Peyer's patch (tissue), 4 donors: ENCODE data around the gene SPARCL1. TPM values are rescaled to one million over a fixed set of nuclear protein-coding genes. Genes with fewer than 3 reads are reported as not detected.

Experiments
- DNase-seq, 3 donors: peaks; one replicate each; pipeline ENCODE4 v3.0.0-alpha.2; 2017 to 2019
- H3K27ac ChIP-seq, 4 donors: fragments of 200-600 bp; sonication (generic); one replicate each; pipeline ENCODE4 v1.5.1; 2016 to 2019
- H3K27me3 ChIP-seq, 2 donors: fragments of 200-600 bp; sonication (generic); one replicate each; pipeline ENCODE4 v1.5.1; 2019
- H3K36me3 ChIP-seq, 3 donors: fragments of 200-600 bp; sonication (generic); one replicate each; pipeline ENCODE4 v1.5.1; 2016 to 2019
- H3K4me1 ChIP-seq, 4 donors: fragments of 200-600 bp; sonication (generic); one replicate each; pipeline ENCODE4 v1.5.1; 2016 to 2019
- H3K4me3 ChIP-seq, 4 donors: fragments of 200-600 bp; sonication (generic); 1 replicate in 3 of 4; 2 replicates in 1 of 4; pipeline ENCODE4 v1.5.1; 2016 to 2019; ENCODE audit warnings: mild to moderate bottlenecking in 1 of 4
- H3K9me3 ChIP-seq, 4 donors: fragments of 200-600 bp; sonication (generic); one replicate each; pipeline ENCODE4 v1.5.1; 2016 to 2019; ENCODE audit warnings: mild to moderate bottlenecking in 1 of 4
- POLR2A ChIP-seq, 2 donors: fragments of 450-650 bp; IDR thresholded peaks; one replicate each; pipeline ENCODE4 v1.5.1; 2017; ENCODE audit warnings: antibody characterized with exemption in 2 of 2, mild to moderate bottlenecking in 2 of 2, moderate library complexity in 2 of 2
- total RNA-seq, 4 donors: library from RNA; depleted of rRNA; stranded (reverse); fragments of >200 nt; gene quantifications; one replicate each; pipeline ENCODE4 v1.1.0, GENCODE V29; 2016
- TF ChIP-seq, protein P1 (sequence below), 6 experiments: fragments of 450-650 bp in 4 of 6; fragments of 200-600 bp in 2 of 6; sonication (generic) in 1 of 6; IDR thresholded peaks; one replicate each; pipeline ENCODE4 v1.5.1; 2017 to 2019; ENCODE audit warnings: antibody characterized with exemption in 6 of 6, mild to moderate bottlenecking in 3 of 6, moderate library complexity in 1 of 6

The SPARCL1 gene
- total RNA-seq, 4 donors from 2014 or later = 37.1 to 120 (median 117) TPM

DNA sequence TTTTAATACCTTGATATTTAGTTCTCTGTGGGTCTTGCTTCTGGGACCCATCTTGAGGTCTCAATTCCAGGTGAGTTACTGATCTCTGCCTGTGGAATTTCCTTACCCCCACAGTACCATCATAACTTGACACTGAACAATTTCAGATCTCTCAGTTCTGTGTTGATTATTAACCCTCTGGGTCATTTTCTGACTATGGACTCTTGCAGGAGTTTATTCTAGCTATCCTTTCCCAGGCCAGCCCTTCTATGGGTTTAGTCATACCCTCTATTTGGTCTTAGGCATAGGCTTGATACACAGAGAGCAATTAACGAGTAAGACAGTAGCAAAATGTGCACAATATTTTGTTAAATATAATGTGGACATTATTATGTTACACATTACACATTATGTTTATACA is 3.7 kb upstream of the SPARCL1 start:
- TF ChIP-seq POLR2A (IDR thresholded peaks at IDR 0.05) = no peak
- TF ChIP-seq, protein P1, sequence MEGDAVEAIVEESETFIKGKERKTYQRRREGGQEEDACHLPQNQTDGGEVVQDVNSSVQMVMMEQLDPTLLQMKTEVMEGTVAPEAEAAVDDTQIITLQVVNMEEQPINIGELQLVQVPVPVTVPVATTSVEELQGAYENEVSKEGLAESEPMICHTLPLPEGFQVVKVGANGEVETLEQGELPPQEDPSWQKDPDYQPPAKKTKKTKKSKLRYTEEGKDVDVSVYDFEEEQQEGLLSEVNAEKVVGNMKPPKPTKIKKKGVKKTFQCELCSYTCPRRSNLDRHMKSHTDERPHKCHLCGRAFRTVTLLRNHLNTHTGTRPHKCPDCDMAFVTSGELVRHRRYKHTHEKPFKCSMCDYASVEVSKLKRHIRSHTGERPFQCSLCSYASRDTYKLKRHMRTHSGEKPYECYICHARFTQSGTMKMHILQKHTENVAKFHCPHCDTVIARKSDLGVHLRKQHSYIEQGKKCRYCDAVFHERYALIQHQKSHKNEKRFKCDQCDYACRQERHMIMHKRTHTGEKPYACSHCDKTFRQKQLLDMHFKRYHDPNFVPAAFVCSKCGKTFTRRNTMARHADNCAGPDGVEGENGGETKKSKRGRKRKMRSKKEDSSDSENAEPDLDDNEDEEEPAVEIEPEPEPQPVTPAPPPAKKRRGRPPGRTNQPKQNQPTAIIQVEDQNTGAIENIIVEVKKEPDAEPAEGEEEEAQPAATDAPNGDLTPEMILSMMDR (IDR thresholded peaks at IDR 0.05) = no peak
- Histone ChIP-seq H3K27ac (peak overlapping the region in 1 of 4 donors; percentile 81), H3K4me3 (no peak overlapping the region), H3K36me3 (no peaks in the 10 kb centered on the region), H3K9me3 (no peaks in the 10 kb centered on the region), H3K27me3 (no peaks in the 10 kb centered on the region), H3K4me1 (no peaks in the 10 kb centered on the region)
- no peak for DNase-seq

DNA sequence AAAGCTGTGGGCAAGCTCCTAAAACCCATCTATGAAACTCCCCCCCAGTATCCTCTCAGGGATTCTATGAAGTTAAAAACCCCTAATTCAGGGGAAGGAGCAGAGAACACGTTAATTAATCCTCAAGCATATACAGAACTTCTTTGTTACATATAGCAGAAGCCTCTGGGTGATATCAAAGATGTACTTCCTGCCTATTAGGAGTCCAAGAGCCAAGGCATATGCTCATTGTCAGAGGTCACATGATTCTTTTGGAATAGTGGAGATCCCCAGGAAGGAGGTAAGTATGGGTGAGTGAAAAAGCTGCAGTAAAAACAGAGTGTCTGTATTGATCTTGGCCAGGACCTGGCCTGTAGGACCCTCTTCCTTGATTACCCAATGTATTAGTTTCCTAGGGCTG is 2.9 kb upstream of the SPARCL1 start:
- Histone ChIP-seq H3K36me3 (no peaks in the 10 kb centered on the region), H3K4me1 (no peaks in the 10 kb centered on the region), H3K4me3 (no peak overlapping the region), H3K9me3 (no peaks in the 10 kb centered on the region), H3K27me3 (no peaks in the 10 kb centered on the region), H3K27ac (peak overlapping the region in 2 of 4 donors; percentile 1 to 81)
- no peak for DNase-seq
- TF ChIP-seq, protein P1 (IDR thresholded peaks at IDR 0.05) = no peak
- TF ChIP-seq POLR2A (IDR thresholded peaks at IDR 0.05) = no peak

DNA sequence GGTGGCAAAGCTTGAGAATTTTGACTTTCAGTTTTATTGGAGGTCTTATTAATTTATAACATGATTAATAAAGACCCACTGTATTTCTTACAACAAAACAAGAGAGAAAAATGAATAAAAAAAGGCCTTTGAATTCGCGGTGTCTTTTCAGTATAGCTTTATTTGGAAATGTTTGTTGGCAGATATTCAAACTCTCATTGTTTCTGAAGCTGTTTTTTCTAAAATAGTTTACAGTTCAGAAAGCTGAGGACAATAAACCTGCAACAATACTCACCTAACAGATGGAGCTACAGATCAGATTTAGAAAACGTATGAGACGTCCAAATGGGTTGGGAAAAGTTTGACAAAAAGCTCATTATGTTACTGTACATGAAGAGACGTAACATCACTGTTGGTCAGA is 2.4 kb upstream of the SPARCL1 start:
- Histone ChIP-seq H3K4me3 (no peak overlapping the region), H3K36me3 (no peaks in the 10 kb centered on the region), H3K9me3 (no peaks in the 10 kb centered on the region), H3K27me3 (no peaks in the 10 kb centered on the region), H3K4me1 (no peaks in the 10 kb centered on the region), H3K27ac (peak overlapping the region in 2 of 4 donors; percentile 14 to 81)
- TF ChIP-seq, protein P1 (IDR thresholded peaks at IDR 0.05) = no peak
- no peak for TF ChIP-seq POLR2A (IDR thresholded peaks at IDR 0.05)
- DNase-seq = no peak

DNA sequence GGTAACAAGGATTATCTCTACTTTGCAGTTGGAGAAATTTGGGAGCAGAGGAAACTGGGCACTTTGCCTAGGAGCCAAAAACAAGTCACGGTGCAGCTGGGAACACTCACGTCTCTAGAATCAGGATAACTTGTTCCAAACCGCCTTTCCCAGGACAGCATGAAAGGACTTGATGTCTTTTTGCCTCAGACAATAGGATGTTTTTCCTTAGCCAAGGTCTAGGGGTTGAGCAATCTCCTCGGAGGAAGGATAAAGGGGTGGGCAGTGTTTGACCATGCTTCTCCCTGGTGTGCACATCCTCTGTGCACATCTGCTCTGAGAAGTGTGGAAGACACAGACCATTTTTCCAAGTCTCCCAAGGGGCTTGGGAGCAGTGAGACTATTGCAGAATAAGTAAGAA is 1.7 kb upstream of the SPARCL1 start:
- TF ChIP-seq POLR2A (IDR thresholded peaks at IDR 0.05) = no peak
- Histone ChIP-seq H3K4me1 (no peaks in the 10 kb centered on the region), H3K9me3 (no peaks in the 10 kb centered on the region), H3K4me3 (no peak overlapping the region), H3K36me3 (no peaks in the 10 kb centered on the region), H3K27me3 (no peaks in the 10 kb centered on the region), H3K27ac (peak overlapping the region; percentile 15 to 81 (median 52))
- DNase-seq = peak in 1 of 3 donors; percentile 69

DNA sequence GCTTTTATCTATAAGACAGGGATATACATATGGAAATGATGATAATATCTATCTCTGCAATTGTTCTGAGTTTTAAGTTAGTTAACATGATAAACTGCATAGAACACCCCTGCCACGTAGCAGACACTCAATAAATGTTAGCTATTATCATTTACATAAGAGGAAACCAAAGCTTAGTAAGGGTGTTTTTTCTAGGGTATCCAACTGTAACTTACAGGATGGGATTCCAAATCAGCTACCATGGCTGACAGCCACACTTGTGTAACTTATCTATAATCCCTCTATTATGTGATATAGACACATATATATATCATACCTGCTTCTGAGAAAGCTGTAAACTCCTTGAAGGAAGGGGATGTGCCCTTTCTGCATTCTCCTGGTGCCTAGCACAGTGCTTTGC is 1.1 kb upstream of the SPARCL1 start:
- Histone ChIP-seq H3K27ac (peak overlapping the region; percentile 56 to 81 (median 67)), H3K4me1 (no peaks in the 10 kb centered on the region), H3K4me3 (peak overlapping the region in 1 of 4 donors; percentile 39), H3K27me3 (no peaks in the 10 kb centered on the region), H3K9me3 (no peaks in the 10 kb centered on the region), H3K36me3 (no peaks in the 10 kb centered on the region)
- DNase-seq = no peak
- TF ChIP-seq, protein P1 (IDR thresholded peaks at IDR 0.05) = no peak
- no peak for TF ChIP-seq POLR2A (IDR thresholded peaks at IDR 0.05)

DNA sequence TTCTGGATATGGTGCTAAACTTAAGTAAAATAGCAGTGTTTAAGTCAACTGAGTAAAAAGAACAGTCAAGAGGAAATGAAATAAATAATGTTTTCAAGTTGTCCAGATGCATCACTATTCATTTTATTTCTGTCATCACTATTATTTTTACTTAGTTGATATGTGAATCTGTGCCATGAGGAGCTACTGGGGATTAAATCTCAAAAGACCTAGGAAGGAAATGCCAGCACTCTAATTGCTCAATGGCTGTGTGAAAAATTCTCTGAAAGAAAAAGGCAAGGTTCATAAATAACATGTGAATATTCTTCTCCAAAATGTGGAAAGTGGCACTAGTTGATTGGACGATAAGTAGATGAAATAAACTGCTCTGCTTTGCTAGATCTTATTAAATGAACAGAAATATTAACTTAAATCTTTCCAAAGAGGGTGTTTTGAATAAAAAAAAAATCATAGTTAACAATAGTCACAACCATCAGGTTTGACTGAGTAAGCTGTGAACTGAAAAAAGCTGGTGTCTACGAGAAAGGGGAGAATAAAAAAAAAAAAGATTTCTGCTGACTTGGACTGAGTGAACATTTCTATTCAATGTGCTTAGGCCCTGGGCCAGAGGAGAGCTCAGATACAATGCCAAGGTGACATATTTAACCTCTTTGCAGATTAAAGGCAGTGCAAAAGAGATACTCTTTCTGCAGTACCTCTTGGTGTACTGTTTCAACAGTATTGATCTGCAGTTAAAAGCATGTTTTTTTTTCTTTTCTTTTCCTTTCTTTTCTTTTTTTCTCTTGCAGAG is 1.6 kb downstream of the SPARCL1 start:
- H3K27ac ChIP-seq = peak overlapping the region in 3 of 4 donors; percentile 56 to 81 (median 80)
- no peaks in the 10 kb centered on the region for H3K36me3 ChIP-seq
- H3K4me1 ChIP-seq = no peaks in the 10 kb centered on the region
- TF ChIP-seq, protein P1 (IDR thresholded peaks at IDR 0.05) = no peak
- TF ChIP-seq POLR2A (IDR thresholded peaks at IDR 0.05) = no peak
- H3K4me3 ChIP-seq = peak overlapping the region in 3 of 4 donors; percentile 16 to 45 (median 39)
- no peaks in the 10 kb centered on the region for H3K27me3 ChIP-seq
- DNase-seq = no peak
- peaks cover 0 to 7% (median 0%) of the 10 kb centered on the region in 4 donors for H3K9me3 ChIP-seq
